Right ventricle myocardium superior (tissue), 1 donor: ENCODE results near the gene NEDD4L. TPM values are rescaled to one million over a fixed set of nuclear protein-coding genes. Genes with fewer than 3 reads are reported as not detected.
"Not testable (repeated sequence)": the region's sequence is repeated elsewhere in the genome, so short reads cannot be mapped to it uniquely, and the experiment has no call there.

ENCODE experiments used
- ATAC-seq: fragments of 200-7000 bp; cut with Tn5 transposase; one replicate; pipeline ENCODE4 v1.9.1; 2020; ENCODE audit warnings: mild to moderate bottlenecking; ENCODE audit not compliant: poor library complexity
- DNase-seq: peaks from one replicate; pipeline ENCODE4 v3.0.0-alpha.2; 2020
- intact Hi-C: fragments of 100-400 bp; cut with DNase I; formaldehyde crosslinking; loops from one replicate; pipeline ENCODE4 v1.11.2; 2022
- total RNA-seq: library from RNA; stranded (reverse); fragmentation: NEBNext Ultra II Directional; extraction: Animal tissue kit (Norgen Biotek cat#: 25700); gene quantifications from one replicate; pipeline ENCODE4 v1.2.1, GENCODE V29; 2021
- donor health status: DM: no; HTN: yes; CAD: no; lungs with severe emphysema.

Gene NEDD4L
- total RNA-seq, 1 donor from 2014 or later = 51.4 TPM

GRCh38 chr18:58373481-58373880 lies 329.5 kb downstream of the NEDD4L start:
- ATAC-seq = no peak

GRCh38 chr18:58375051-58375450 lies 331.0 kb downstream of the NEDD4L start:
- intact Hi-C loops = no loop called here
- ATAC-seq (no peak), DNase-seq (no peak)

More at GRCh38 chr18:58373481-58373880, 329.5 kb downstream of the NEDD4L start:
- DNase-seq = no peak
- intact Hi-C loops = no loop called here

GRCh38 chr18:58378411-58379379 lies 334.7 kb downstream of the NEDD4L start:
- ATAC-seq (no peak), DNase-seq (no peak)
- intact Hi-C loops = no loop called here

- ATAC-seq = no peak
- intact Hi-C loops = no loop called here
- no peak for DNase-seq
These were observed 335.4 kb downstream of the NEDD4L start for GRCh38 chr18:58379443-58379842.

- intact Hi-C loops, DNase-seq, ATAC-seq: not testable (repeated sequence)
These were observed 336.1 kb downstream of the NEDD4L start for GRCh38 chr18:58380113-58380512.

GRCh38 chr18:58381676-58382411 lies 337.8 kb downstream of the NEDD4L start:
- intact Hi-C loops = no loop called here
- DNase-seq = no peak
- no peak for ATAC-seq

GRCh38 chr18:58382446-58382845 lies 338.4 kb downstream of the NEDD4L start:
- DNase-seq (no peak), ATAC-seq (no peak)
- intact Hi-C loops = no loop called here

- intact Hi-C loops = no loop called here
- DNase-seq = no peak
- ATAC-seq = no peak
These were observed 341.4 kb downstream of the NEDD4L start for GRCh38 chr18:58385472-58385871.

- ATAC-seq = no peak
- no peak for DNase-seq
- intact Hi-C loops = no loop called here
These were observed 342.8 kb downstream of the NEDD4L start for GRCh38 chr18:58386780-58387179.

GRCh38 chr18:58387716-58388115 lies 343.7 kb downstream of the NEDD4L start:
- DNase-seq (no peak), ATAC-seq (no peak)
- intact Hi-C loops = no loop called here

- intact Hi-C loops = no loop called here
- ATAC-seq (no peak), DNase-seq (no peak)
These were observed 344.7 kb downstream of the NEDD4L start for GRCh38 chr18:58388736-58389135.

GRCh38 chr18:58389745-58390144 lies 345.7 kb downstream of the NEDD4L start:
- intact Hi-C loops = no loop called here
- ATAC-seq (no peak), DNase-seq (no peak)

GRCh38 chr18:58390399-58390798 lies 346.4 kb downstream of the NEDD4L start:
- intact Hi-C loops = no loop called here
- ATAC-seq (no peak), DNase-seq (no peak)

- no peak for ATAC-seq
- intact Hi-C loops = no loop called here
- no peak for DNase-seq
These were observed 347.3 kb downstream of the NEDD4L start for GRCh38 chr18:58391231-58391825.

- intact Hi-C loops = no loop called here
- ATAC-seq = no peak
- no peak for DNase-seq
These were observed 347.9 kb downstream of the NEDD4L start for GRCh38 chr18:58391932-58392323.

- ATAC-seq (no peak), DNase-seq (no peak)
- intact Hi-C loops = no loop called here
These were observed 348.4 kb downstream of the NEDD4L start for GRCh38 chr18:58392324-58393000.

- no peak for ATAC-seq
- DNase-seq = no peak
- intact Hi-C loops = no loop called here
These were observed 349.3 kb downstream of the NEDD4L start for GRCh38 chr18:58393295-58393694.

GRCh38 chr18:58394046-58394445 lies 350.0 kb downstream of the NEDD4L start:
- ATAC-seq (no peak), DNase-seq (no peak)
- intact Hi-C loops = no loop called here
